ENCODE data around the gene CYP21A2.

DNA sequence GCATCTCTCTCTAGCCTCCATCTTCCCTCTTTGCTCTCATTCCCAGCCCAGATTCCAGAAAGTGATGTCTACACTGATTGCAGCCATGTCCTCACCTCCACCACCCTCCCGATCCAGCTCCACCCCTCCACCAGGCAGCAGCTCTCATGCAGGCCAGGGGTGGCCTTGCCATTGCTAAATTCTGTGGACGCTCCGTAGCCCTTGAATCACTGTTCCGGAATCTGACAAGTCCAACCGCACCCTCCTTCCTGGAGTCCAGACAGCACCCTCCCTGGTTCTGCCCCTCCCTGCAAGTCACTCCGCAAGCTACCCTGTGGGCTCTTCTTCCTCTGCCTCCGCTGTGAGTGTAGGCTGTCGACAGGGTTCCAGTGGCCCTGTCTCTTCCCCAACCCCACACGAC is 44.7 kb downstream of the CYP21A2 start:
- TF ChIP-seq, protein P1, sequence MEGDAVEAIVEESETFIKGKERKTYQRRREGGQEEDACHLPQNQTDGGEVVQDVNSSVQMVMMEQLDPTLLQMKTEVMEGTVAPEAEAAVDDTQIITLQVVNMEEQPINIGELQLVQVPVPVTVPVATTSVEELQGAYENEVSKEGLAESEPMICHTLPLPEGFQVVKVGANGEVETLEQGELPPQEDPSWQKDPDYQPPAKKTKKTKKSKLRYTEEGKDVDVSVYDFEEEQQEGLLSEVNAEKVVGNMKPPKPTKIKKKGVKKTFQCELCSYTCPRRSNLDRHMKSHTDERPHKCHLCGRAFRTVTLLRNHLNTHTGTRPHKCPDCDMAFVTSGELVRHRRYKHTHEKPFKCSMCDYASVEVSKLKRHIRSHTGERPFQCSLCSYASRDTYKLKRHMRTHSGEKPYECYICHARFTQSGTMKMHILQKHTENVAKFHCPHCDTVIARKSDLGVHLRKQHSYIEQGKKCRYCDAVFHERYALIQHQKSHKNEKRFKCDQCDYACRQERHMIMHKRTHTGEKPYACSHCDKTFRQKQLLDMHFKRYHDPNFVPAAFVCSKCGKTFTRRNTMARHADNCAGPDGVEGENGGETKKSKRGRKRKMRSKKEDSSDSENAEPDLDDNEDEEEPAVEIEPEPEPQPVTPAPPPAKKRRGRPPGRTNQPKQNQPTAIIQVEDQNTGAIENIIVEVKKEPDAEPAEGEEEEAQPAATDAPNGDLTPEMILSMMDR (IDR thresholded peaks at IDR 0.05; ENCODE audit: low read length), result no peak
- TF ChIP-seq EZH2 (optimal IDR thresholded peaks at IDR 0.05; ENCODE audit: low read depth, low read length), result no peak
